LNCaP clone FGC (cell line): ENCODE results near the gene KLHL29.

ENCODE experiments used
- DNase-seq: peaks from one replicate; pipeline ENCODE4 v3.0.0-alpha.2; 2011; ENCODE audit warnings: low read depth
- H3K4me3 ChIP-seq: 2 replicates; pipeline ENCODE4 v1.5.1; 2011; ENCODE audit warnings: mild to moderate bottlenecking, low read depth, low read length, control low read depth
- CTCF ChIP-seq: IDR thresholded peaks from 2 replicates; pipeline ENCODE4 v1.5.1; 2012; ENCODE audit warnings: mild to moderate bottlenecking; ENCODE audit not compliant: control insufficient read depth, insufficient read depth; ENCODE audit errors: extremely low read depth

The KLHL29 gene

GRCh38 chr2:23561544-23561943, 176.6 kb downstream of the KLHL29 start:
- H3K4me3 ChIP-seq = no peak overlapping the region
- no peak for TF ChIP-seq CTCF
- DNase-seq = no peak

- DNase-seq = no peak
- no peak for TF ChIP-seq CTCF
These were observed 177.2 kb downstream of the KLHL29 start for GRCh38 chr2:23562143-23562542.

GRCh38 chr2:23563151-23563550, 178.2 kb downstream of the KLHL29 start:
- H3K4me3 ChIP-seq = no peak overlapping the region
- TF ChIP-seq CTCF = no peak
- DNase-seq = no peak

More at GRCh38 chr2:23562143-23562542, 177.2 kb downstream of the KLHL29 start:
- H3K4me3 ChIP-seq = no peak overlapping the region

GRCh38 chr2:23563673-23564614, 179.0 kb downstream of the KLHL29 start:
- no peak for DNase-seq
- no peak overlapping the region for H3K4me3 ChIP-seq
- TF ChIP-seq CTCF = no peak

- H3K4me3 ChIP-seq = no peak overlapping the region
- TF ChIP-seq CTCF = no peak
- no peak for DNase-seq
These were observed 179.6 kb downstream of the KLHL29 start for GRCh38 chr2:23564615-23564960.

- no peak overlapping the region for H3K4me3 ChIP-seq
- no peak for TF ChIP-seq CTCF
- DNase-seq = no peak
These were observed 180.4 kb downstream of the KLHL29 start for GRCh38 chr2:23565374-23565773.

- no peak overlapping the region for H3K4me3 ChIP-seq
- TF ChIP-seq CTCF = no peak
- no peak for DNase-seq
These were observed 180.8 kb downstream of the KLHL29 start for GRCh38 chr2:23565814-23566213.
